GM18505 (cell line): ENCODE measurements around the gene IL21R.
"Not testable (repeated sequence)": the region's sequence is repeated elsewhere in the genome, so short reads cannot be mapped to it uniquely, and the experiment has no call there.

ENCODE experiments used
- ATAC-seq: cut with Tn5 transposase; IDR thresholded peaks from one replicate; pipeline ENCODE4 v1.9.1; 2021; ENCODE audit not compliant: unreplicated experiment
- POLR2A ChIP-seq: IDR thresholded peaks from 4 replicates; pipeline ENCODE4 v1.6.1; 2011; ENCODE audit warnings: borderline replicate concordance; ENCODE audit not compliant: insufficient read depth, insufficient read length; ENCODE audit errors: extremely low read depth

IL21R gene

DNA sequence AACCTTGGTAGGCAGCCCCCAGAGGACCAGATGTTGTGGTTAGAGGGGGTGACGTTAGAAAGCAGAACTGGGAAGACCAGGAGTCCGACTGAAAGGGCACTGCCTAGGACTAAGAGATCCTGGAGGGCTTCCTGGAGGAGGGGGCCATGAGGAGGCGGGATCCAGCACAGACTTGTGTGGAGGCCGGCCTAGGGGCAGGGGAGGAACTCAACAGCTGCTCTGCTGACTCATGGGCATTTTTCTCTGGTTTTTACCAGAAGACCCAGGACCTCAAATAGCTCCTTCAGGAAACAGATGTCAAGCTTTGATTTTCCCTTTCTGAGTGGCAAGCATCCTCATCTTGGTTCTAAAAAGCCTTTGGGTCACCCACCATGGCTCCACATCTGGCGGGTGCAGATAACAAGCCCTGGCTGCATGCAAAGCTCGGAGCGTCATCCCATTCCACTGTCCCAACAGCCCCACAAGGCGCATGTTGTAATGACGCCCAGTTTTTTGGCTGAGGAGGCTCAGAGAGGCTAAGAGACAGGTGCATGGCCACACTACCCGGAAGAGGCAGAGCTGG, 29.0 kb downstream of the IL21R start:
- TF ChIP-seq POLR2A = peak; percentile 39
- ATAC-seq = peak; percentile 34

DNA sequence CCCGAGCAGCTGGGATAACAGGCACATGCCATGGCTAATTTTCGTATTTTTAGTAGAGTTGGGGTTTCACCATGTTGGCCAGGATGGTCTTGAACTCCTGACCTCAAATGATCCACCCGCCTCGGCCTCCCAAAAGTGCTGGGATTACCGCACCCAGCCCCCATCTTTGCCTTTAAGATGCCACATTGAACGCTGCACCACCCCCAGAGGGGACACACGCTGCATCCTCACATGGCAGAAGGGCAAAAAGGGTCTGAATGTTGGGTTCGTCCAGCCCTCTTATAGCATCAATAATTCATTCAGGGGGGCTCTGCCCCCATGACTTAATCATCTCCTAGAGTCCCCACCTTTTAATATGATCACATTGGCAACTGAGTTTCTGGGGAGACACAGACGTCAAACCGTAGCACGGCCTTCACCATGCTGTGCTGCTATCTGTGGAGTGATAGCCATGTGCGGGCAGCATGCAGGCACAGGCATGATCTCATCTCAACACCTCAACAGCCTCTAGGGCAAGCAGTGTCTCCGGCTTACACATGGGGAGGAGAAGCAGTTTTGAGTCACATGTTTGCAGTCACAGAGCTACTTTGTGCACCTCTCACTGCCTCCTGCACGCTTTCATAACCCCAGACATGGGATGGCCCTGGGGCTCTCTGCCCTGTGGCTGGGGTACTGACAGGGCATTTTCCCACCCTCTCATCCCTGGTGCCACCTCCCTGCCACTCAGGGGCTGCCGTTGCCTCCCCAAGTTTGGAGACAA, 30.0 kb downstream of the IL21R start:
- no peak for ATAC-seq
- no peak for TF ChIP-seq POLR2A

DNA sequence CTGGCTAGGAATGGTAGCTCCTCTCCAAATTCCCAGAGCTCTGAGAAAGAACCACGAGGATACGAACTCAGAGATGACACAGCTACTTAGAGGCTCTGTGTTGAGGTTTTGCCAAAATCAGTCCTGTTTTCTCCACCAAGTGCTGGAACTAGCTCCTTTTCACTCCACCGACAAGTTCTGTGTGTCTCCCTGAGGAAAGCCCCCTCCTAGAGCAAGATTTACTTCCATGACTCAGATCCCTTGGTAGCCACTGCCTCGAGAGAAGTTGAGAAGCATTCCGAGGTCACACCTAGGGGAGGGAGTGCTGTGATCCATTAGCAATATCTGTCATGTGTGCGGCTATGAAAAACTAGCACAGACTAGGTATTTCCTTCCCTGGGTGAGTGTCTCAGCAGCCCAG, 30.6 kb downstream of the IL21R start:
- no peak for ATAC-seq
- TF ChIP-seq POLR2A = no peak

DNA sequence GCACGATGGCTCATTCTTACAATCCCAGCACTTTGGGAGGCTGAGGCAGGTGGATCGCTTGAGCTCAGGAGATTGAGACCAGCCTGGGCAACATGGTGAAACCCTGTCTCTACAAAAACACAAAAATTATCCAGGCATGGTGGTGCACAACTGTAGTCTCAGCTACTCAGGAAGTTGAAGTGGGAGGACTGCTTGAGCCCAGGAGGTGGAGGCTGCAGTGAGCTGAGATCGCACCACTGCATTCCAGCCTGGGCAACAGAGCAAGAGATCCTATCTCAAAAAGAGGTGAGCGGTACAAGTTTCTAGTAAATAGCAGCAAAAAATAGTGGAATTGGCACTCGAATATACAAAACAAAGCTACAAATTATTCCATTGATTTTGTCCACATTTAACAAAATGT, 31.2 kb downstream of the IL21R start:
- peak; percentile 24 for TF ChIP-seq POLR2A
- ATAC-seq = not testable (repeated sequence)

DNA sequence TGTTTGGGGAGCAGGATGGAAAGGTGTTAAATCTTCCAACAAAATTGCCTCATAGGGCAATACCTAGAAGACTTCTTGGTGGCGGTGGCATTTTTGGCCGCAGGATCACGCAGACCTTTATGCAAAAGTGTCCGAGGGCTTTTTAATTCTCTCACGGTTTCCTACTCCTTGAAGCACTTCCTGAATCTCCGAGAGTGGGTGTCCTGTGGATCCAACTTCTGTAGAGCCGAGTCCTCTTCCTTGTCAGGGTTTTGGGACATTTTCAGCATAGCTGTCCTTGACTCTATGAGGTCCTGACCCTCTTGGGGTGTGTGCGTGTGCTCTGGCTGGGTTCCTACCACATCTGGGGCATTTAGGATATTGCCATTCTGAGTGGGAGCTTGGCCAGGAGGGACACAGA, 31.7 kb downstream of the IL21R start:
- ATAC-seq = no peak
- no peak for TF ChIP-seq POLR2A

DNA sequence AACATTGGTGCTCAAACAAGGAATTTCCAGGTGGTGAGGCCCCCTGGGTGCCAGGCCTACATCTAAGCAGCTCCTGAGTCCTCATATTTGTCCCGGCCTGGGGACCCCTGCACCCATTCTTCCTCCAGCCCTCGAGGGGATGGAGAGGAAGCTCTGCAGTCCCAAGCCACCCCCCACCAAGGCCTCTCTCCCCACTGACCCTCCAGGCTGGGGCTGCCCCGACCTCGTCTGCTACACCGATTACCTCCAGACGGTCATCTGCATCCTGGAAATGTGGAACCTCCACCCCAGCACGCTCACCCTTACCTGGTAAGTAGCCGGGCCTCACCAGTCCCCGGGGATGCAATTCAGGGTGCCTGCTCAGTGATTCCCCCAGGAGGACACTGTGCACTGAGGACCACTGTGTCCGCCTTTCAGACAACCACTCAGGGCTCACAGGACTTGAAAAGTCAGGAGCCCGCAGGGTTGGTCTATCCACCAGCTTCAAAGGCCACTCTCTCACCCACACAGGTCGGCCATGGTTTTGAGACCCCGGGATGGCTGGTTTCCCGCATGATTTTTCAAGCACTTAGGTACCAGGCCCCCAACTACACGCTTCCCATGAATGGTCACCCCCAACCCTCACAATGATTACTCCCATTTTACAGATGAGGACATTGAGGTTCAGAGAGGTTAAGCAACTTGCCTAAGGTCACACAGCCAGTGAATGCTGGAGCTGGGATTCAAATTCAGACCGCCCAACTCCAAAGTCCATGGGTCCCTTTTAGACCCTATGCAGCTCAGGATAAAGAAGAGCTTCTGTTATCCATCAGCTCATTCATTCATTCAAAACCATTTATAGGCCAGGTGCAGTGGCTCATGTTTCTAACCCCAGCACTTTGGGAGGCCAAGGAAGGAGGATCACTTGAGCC, 32.4 kb downstream of the IL21R start:
- no peak for TF ChIP-seq POLR2A

DNA sequence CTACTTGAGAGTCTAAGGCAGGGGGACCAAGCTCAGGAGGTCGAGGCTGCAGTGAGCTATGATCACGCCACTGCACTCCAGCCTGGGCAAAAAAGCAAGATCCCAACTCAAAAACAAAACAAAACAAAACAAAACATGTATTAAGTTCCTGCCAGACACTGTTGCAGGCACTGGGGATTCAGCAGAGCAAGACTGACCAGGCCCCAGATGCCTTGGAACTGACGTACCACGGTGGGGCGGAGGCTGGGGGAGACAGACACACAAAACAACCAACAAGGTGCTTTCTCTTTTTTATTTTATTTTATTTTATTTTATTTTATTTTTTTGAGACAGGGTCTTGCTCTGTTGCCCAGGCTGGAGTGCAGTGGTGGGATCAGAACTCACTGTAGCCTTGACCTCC, 33.2 kb downstream of the IL21R start:
- ATAC-seq = not testable (repeated sequence)

More for the DNA sequence above, 32.4 kb downstream of the IL21R start:
- no peak for ATAC-seq

DNA sequence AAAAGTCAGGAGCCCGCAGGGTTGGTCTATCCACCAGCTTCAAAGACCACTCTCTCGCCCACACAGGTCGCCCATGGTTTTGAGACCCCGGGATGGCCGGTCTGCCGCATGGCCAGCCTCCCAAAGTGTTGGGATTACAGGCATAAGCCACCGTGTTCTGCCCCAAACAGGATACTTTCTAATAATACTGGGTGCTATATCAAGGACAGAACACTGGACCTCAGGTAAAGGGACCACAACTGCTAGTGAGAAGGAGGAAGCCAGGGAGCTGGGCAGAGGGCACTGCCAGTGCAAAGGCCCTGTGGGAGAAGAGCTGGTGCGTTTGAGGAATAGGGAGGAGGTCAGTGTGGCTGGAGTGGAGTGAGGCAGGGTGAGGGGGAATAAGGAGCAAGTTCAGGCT, 34.1 kb downstream of the IL21R start:
- no peak for TF ChIP-seq POLR2A
- ATAC-seq = no peak

DNA sequence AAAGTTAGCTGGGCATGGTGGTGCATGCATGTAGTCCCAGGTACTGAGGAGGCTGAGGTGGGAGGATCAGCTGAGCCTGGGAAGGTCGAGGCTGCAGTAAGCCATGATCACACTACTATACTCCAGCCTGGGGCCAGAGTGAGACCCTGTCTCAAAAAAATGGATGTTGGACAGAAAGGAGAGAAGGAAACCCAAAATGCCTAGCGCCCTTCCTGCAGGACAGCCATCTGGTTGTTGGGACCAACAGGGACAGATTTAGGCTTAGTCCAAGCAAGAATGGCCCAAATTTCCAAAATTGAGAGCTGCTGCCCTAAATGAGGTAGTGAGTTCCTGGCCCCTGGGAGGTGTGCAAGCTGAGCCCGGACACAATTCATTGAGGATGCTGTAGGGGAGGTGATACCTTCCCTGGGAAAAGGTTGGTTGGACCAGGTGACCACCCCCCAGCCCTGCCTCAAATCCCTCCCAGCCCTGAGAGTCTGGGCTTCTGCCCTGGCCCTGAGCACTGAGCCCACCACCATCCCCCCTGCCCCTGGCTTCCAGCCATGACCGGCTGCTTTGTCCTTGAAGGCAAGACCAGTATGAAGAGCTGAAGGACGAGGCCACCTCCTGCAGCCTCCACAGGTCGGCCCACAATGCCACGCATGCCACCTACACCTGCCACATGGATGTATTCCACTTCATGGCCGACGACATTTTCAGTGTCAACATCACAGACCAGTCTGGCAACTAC, 35.1 kb downstream of the IL21R start:
- no peak for ATAC-seq
- no peak for TF ChIP-seq POLR2A

DNA sequence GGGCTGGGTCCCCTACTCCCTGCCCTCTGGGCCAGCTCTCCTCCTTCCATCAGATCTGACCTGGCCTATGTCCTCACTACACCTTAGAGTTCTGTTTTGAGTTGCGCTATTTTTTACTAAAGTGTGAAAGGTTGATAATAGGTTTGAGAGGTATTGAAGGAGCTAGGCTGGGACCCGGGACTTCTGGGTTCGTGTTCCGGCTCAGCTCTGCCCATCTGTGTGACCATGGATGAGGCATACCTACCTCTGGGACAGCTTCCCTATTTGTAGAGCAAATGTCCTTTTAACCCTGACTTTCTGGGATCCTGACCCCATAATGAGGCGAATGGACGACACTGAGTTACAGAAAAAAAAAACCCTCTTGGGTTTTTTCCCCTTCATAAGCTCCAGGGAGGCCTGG, 36.0 kb downstream of the IL21R start:
- ATAC-seq = no peak
- TF ChIP-seq POLR2A = no peak

DNA sequence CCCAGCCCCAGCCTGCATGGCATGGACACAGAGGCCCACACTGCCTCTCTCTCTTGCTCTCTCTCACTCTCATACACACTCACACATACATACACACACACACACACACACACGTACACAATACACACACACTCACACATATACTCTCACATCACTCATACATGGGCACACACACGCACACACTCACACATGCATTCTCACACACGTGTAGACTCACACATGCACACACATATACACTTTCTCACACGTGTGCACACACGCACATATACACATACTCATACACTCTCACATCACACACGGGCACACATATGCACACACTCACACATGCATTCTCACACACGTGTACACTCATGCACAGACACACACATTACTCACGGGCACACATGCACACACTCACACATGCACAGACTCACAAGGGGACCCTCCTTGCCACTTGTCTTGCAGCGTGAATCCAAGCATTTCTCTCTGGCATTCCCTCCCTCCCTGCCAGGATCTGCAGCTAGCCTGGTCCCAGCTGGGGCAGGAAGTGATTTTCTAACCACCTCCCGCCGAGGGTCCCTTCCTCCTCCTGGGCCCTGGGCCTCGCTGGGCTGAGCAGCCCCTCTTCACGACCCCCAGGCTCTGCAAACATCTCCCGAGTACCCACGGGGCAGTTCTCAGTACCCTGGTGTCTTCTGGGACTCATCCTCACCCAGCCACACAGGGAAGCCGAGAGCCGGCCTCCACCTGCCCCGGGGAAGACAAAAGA, 37.5 kb downstream of the IL21R start:
- peak; percentile 9 for TF ChIP-seq POLR2A
- ATAC-seq = no peak

DNA sequence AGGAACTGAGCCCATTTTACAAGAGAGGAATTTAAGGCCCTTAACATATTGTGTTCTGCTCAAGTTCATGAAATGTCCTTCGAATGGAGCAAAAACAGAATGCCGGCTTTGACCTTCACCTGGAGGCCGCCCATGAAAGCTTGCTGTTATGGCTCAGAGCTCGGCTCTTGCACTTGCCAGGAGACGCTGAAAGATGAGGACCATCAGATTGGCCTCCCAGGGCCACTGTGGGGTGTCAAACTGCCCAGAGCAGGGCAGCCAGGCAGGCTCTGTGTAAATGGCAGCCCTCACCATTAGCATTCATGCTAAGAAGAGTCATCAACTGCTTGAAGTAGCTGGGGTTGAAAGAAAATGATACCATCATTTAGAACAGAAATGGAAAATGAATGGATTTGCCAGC, 39.3 kb downstream of the IL21R start:
- ATAC-seq = no peak
- TF ChIP-seq POLR2A = no peak

DNA sequence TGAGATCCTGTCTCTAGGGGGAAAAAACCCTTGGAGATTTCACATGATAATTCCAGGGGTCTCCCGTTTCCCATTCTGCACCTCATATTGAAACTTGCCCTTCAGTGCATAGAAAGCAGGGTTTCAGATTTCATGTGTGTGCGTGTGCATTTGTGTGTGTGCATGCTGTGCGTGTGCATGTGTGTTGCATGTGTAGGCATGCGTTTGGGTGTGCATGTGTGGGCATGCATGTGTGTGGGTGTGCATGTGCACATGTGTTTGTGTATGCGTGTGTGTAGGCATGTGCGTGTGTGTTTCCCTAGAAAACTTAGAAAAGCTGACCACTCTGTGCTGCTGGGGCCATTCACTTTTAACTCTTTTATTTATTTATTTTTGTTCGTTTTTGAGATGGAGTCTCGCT, 40.0 kb downstream of the IL21R start:
- TF ChIP-seq POLR2A = peak; percentile 49
- ATAC-seq = no peak

DNA sequence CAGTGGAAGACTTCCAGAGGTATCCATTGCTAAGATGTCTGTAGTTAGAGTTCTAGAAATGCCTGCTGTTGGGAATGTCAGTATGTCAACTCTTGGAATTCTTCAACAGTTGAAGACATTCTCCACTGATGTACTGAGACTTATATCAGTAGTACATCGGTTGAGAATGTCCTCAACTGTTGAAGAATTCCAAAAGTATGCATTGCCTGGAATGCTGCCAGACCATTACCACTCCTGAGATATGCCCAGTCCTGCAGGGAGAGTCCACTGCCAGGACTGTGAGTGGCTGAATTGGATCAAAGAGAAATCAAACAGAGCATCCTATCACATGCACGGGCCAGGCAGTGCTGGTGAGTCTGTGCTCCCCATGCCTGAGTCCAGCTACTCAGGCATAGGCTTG, 42.0 kb downstream of the IL21R start:
- no peak for ATAC-seq
- TF ChIP-seq POLR2A = no peak
